Measurements from ENCODE around the gene NAXD. TPM values are rescaled to one million over a fixed set of nuclear protein-coding genes. Genes with fewer than 3 reads are reported as not detected.

The NAXD gene
- total and polyA plus RNA-seq, 2 experiments from 2014 or later, result 16.9 to 18.5 TPM

GRCh38 chr13:110581506-110582185 lies 33.7 kb upstream of the NAXD start:
- Histone ChIP-seq H3K4me2 (no peak overlapping the region), H2AFZ (peak overlapping the region; percentile 52; the same call in 1 of the 2 replicates), H3K36me3 (ENCODE audit: insufficient read depth) (no peaks in the 10 kb centered on the region), H3K4me3 (no peak overlapping the region), H3K27ac (ENCODE audit: low read depth) (no peak overlapping the region), H3F3A (replicated peaks; ENCODE audit: low read depth) (no peaks in the 10 kb centered on the region), H3K27me3 (ENCODE audit: insufficient read depth) (no peaks in the 10 kb centered on the region), H3K4me1 (ENCODE audit: insufficient read depth) (no peaks in the 10 kb centered on the region), H3K9me2 (ENCODE audit: insufficient read depth) (no peaks in the 10 kb centered on the region), H4K20me1 (replicated peaks; ENCODE audit: insufficient read depth) (no peaks in the 10 kb centered on the region), H3K79me2 (replicated peaks; ENCODE audit: insufficient read depth) (no peaks in the 10 kb centered on the region)
- TF ChIP-seq ZNF114 (CRISPR knock-in tag; IDR thresholded peaks at IDR 0.05) (no peak), STAT1 (IDR thresholded peaks at IDR 0.05; ENCODE audit: unreplicated experiment) (no peak), ZNF462 (CRISPR knock-in tag; IDR thresholded peaks at IDR 0.05) (no peak), ETS1 (IDR thresholded peaks at IDR 0.05) (no peak), JUNB (IDR thresholded peaks at IDR 0.05; ENCODE audit: unreplicated experiment) (no peak), REST (IDR thresholded peaks at IDR 0.05; ENCODE audit: unreplicated experiment) (no peak), CREB1 (CRISPR knock-in tag; IDR thresholded peaks at IDR 0.05; ENCODE audit: low read depth) (no peak), EZH2 (IDR thresholded peaks at IDR 0.05; ENCODE audit: low read depth, unreplicated experiment) (no peak), CTCF (conservative IDR thresholded peaks at IDR 0.05; ENCODE audit: low read depth in 2 of 2) (no peak), ZNF331 (CRISPR knock-in tag; IDR thresholded peaks at IDR 0.05; ENCODE audit: low read depth) (no peak)
- Mint-ChIP-seq H3K36me3 (ENCODE audit: low read depth) (no peaks in the 10 kb centered on the region), H3K27me3 (ENCODE audit: insufficient read depth, low read depth, poor library complexity) (no peaks in the 10 kb centered on the region), H3K9me3 (no peaks in the 10 kb centered on the region), H3K27ac (no peak overlapping the region), H3K4me3 (no peak overlapping the region), H3K4me1 (no peaks in the 10 kb centered on the region)
- no peak for DNase-seq (ENCODE audit: low spot score)
- ATAC-seq, result no peak

Data from GM23338 (cell line).